ENCODE results near the gene EXOC3L2.
"Not testable (repeated sequence)": the region's sequence is repeated elsewhere in the genome, so short reads cannot be mapped to it uniquely, and the experiment has no call there.

Gene EXOC3L2

DNA sequence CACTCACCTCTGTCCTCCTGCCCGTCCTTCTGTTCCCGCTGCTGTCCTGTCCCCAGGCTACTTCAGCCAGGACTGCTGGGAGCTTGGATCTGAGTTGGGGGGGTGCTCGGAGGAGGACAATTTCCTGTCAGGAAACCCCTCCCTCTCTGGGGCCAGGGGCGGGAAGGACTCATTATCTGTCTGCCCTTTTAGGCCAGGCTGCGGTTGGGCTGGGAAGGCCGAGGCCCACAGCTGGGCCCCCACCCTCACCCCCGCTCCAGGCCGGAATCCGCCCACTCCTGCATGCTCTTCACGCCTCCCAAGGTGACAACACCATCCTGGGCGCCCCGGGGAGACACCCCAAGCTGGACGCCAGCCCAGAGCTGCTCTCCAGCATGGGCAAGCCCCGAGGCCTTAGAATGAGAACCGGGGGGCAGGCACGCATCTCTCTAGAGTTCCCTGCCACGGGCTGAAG, at the start of gene EXOC3L2:
EXOC3L2 (minus strand) TSS at position 74 of the 454 bp plus-strand sequence. CDS start 6,362 bp downstream, outside the sequence.
- no peak for DNase-seq

DNA sequence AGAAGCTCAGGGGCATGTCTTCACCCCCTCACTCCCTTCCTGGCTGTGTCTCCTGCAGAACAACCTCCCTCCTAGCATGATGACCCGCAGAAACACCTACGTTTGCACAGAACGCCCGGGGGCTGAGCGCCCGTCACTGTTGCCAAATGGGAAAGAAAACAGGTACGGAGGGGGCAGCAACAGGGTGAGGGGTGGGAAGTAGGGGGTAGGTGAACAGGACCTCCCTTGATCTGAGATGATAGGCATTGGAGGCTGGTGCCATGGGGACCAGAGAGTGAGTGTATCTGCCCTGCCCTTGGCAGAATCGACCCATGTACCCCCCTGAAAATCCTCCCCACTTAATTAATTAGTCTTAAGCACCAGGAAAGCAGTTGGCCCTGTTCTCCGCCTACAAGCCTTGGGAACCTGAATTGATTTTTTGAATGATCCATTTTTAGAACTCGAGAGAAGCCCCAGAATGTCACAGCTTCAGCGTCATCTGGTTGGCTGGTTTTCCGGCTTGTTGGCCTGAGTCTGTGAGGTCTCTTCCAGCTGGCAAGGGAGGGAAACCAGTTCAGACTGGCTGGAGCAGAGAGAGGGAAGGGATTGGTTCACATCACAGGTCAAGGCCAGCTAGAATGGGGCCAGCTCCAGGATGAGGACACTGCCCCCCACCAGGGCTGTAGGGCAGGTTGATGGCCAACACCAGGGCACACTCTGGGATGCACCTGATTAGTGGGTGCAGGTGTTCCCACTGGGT, 49.3 kb upstream of the EXOC3L2 start:
- no peak for DNase-seq

DNA sequence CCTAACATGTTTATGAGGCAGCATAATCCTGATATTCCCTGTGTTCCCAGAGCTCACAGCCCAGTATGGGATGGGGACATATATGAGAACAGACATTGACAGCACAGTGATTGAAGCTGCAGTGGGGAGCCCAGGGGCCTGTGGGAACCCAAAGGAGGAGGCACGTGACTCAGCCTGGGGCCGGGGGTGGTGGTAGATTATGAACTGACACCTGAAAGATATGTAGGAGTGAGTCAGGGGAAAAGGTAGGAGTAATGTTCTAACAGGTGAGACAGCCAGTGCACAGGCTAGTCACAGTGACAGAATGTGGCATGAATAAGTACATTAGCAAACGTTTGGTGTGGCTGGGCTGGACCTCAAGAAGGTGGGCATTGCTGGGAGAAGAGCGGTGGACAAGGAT, 48.5 kb upstream of the EXOC3L2 start:
- no peak for DNase-seq

DNA sequence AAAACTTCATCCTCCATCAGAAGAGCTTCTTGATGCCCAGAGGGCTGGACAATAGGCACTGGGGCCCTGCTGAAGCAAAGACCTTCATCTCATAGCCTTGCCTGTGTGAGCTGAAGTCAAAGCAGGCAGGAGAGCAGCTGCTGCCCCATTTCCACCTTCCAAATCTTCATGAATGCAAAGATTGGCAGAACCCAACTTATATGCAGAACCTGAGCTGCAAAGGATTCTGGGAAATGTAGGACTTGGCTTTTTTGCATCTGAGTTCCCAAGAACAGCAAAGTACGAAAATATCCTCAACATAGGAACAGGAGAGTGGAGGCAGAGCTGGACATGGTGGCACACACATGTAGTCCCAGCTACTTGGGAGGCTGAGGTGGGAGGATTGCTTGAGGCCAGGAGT, 46.6 kb upstream of the EXOC3L2 start:
- no peak for DNase-seq

DNA sequence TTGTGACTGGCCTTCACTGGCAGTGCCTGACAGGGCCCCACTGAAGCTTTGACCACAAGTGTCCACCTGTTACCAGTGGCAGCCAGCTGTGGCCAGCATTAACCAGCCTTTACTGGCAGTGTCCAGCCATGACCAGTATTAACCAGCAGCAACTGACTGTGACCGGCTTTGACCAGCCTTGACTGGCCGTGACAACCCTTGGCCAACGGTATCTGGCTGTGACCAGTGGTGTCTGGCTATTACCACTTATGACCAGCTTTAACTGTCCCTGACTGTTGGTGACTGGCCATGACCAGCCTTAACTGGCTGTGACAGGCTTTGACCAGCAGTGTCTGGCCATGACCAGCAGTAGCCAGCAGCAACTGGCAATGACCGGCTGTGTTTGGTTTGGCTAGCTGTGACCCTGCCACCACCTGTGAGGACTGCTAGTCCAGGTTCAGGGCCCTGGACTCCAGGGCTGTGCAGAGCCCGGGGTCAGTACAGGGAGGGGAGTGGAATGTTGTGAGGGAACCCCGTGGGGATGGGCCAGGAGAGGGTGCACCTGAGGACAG, 45.2 kb upstream of the EXOC3L2 start:
- no peak for DNase-seq

DNA sequence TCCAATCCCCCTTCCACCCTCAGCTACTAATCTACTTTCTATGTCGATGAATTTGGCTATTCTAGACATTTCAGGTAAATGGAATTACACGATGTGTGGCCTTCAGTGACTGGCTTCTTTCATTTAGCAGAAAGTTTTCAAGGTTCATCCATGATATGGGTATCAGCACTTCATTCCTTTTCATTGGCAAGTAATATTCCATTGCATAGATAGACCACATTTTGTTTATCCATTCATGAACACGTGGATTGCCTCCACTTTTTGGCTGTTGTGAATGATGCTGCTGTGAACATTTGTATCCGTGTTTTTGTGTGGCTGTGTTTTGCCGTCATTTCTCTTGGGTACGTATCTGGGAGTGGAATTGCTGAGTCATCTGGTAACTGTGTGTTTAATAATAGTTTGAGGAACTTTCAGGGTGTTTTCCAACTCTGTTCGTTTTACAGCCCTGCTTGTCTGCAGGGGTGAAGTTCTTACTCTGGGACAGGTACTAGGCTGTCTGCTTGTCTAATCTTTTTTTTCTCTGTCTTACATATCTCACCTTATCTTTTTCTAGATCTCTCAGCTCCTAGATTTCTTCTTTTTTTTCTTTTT, 38.3 kb upstream of the EXOC3L2 start:
- no peak for DNase-seq

DNA sequence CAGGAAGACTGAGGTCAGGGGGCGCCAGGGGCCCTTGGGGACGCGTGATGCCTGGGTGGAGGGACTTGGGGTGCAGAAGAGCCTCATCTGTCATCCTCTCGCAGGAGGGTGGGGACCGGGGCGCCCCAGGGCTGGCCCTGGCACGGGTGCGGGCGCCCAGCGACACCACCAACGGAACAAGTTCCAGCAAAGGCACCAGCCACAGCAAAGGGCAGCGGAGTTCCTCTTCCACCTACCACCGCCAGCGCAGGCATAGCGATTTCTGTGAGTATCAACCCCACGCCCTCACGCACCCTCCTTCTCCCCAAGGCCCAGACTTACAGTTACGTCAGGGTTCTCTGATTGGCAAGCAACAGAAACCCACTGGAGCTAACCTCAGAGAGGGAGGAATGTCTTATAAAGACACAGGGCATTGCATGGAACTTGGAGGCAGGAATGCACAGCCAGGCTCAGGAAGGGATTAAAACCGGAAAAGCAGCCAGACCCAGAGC, 35.3 kb upstream of the EXOC3L2 start:
- no peak for DNase-seq

DNA sequence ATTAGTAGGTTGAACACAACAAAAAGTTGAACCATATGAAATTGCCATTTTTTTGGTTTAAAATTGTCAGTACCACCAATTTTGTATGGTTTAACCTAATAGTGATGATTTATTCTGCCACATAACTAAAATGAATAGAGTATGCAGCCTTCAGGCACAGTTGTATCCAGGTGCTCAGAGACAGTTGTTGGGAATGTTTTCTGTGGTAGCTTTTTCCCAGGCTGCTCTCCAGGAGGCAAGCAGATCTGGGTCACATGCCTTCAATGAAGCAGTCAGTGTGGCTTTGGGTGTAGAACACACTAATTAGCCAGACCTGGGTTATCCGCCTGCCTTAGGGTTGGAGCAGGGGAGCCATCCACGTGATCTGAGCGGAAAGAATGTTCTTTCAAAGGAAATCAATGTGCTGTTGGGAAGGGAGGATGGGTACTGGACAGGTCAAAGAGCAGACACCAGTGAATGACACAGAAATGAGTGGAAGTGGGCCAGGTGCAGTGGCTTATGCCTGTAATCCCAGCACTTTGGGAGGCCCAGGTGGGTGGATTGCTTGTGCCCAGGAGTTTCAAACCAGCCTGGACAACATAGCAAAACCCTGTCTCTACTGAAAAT, 34.5 kb upstream of the EXOC3L2 start:
- no peak for DNase-seq

DNA sequence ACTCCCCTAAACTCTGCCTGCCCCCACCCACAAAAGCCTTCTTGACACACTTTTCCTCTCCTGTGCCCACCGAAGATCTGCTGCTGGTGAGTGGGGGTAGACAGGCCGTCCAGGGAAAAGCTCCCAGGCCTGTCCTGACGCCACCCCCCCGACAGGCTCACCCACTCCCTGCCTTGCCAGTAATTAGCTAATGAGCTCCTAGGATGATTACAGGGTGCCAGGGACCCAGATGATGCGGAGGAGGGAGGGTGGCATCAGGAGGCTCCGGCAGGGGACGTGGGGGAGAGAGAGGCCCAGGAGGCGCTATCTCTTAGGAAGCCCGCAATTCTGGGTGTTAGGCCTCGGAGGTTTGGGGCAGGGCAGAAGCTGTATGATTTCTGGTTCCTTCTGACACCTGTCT, 32.9 kb upstream of the EXOC3L2 start:
- no peak for DNase-seq

DNA sequence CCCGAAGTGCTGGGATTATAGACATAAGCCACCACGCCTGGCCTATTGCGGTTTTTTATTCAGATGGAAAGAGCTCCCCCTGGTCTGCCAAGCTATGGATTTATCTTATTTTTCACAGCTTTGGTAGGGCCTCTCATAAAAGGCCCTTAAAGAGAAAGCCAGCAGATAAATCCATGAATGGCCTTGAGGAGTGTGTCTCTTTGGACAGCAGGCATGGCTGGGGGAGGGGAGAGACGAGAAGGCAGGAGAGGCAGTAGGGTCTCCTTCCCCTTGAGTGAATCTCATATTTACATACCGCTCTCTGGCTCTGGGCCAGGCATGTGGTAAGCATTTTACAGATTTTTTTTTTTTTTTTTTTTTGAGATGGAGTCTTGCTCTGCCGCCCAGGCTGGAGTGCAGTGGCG, 31.1 kb upstream of the EXOC3L2 start:
- no peak for DNase-seq

DNA sequence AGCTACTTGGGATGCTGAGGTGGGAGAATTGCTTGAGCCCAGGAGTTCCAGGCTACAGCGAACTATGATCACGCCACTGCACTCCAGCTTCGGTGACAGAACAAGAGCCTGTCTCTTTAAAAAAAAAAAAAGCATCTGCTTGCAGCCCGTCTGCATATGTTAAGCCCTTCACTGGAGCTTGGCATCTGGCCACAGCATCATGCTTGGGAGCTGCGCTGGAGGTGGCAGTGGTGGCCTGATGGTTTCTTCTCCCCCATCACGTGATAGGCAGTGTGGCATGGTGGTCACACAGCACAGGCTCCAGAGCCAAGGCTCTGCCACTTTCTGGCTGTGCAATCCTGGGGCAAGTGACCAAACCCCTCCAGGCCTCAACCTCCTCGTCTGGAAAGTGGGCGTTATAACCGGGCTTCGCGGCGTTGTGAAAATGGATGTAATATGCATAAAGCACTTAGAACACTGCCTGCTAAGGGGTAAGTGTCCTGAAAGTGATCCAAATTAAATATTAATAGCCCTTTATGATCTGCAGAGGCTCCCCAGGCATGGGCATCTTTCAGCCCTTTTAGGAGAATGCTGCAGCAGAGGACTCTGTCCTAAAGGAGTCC, 30.3 kb upstream of the EXOC3L2 start:
- DNase-seq = no peak

DNA sequence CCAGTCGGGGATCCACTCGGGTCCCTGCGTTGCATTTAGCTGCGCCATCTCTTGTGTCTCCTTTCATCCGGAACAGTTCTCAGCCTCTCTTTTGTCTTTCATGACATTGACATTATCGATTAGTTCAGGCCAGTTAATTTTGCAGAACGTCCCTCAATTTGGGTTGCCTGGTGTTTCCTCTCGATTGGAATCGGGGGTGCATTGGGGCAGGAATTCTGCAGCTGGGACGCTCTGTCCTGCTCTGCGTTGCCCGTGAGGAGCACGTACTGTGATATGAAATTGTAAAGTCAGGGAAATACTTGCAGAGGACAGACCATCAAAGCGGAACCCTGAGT, 28.3 kb upstream of the EXOC3L2 start:
- DNase-seq = no peak

DNA sequence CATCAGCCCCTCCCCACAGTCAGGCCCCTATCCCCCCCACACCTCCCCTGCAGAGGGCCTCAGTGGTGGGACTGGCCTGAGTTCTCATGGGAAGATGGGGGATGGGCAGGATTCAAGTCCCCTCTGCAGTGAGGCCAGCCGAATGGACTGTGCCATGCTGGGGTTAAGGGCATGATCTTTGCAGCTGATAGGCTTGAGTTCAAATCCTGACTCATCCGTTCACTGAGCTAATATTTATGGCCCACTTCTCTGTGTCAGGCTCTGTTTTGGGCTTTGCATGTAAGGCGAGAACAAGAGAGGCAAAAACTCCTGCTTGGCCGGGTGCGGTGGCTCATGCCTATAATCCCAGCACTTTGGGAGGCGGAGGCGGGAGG, 26.5 kb upstream of the EXOC3L2 start:
- DNase-seq = no peak

DNA sequence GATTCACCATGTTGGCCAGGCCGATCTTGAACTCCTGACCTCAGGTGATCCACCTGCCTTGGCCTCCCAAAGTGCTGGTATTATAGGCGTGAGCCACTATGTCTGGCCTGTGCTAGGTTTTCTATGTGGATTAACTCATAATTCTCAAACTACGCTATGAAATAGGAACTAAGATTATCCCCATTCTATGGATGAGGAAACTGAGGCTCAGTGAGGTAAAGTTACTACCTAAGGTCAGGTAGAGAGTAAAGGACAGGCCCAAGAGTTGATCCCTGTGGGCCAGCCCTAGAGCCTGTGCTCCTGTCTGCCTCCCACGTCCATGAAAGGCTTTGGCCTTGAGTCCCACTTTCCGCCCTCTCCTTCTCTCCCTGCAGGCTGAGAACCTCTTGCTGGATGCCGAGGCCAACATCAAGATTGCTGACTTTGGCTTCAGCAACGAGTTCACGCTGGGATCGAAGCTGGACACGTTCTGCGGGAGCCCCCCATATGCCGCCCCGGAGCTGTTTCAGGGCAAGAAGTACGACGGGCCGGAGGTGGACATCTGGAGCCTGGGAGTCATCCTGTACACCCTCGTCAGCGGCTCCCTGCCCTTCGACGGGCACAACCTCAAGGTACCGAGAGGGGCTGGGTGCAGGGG, 26.0 kb upstream of the EXOC3L2 start:
- no peak for DNase-seq

DNA sequence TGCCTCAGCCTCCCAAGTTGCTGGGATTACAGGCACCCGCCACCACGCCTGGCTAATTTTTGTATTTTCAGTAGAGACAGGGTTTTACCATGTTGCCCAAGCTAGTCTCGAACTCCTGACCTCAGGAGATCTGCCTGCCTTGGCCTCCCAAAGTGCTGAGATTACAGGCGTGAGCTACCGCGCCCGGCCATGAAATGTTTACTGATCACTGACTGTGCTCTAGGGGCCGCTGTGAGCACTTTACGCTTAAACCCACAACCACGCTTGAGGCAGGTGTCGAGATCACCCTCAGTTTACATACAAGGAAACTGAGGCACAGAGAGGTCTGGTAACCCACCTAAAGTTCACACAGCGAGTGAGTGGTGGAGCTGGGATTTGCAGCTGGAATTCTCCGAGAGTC, 24.7 kb upstream of the EXOC3L2 start:
- not testable (repeated sequence) for DNase-seq

DNA sequence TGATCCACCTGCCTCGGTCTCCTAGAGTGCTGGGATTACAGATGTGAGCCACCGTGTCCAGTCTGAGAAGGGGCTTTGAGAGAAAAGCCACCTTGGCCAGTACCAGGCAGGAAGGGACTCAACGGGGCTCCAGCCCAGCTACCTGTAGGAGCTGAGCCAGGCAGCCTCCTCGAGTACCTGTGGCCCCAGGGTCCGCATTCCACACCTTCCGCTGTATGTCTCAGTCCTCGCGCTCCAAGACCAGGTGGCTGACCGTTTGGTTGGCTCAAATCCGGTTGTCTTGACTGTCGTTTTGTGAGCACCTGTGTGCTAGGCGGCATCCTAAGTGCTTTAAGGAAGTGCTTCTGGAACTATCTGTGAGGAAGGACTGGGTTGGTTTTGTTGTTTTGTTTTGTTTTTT, 22.1 kb upstream of the EXOC3L2 start:
- no peak for DNase-seq

DNA sequence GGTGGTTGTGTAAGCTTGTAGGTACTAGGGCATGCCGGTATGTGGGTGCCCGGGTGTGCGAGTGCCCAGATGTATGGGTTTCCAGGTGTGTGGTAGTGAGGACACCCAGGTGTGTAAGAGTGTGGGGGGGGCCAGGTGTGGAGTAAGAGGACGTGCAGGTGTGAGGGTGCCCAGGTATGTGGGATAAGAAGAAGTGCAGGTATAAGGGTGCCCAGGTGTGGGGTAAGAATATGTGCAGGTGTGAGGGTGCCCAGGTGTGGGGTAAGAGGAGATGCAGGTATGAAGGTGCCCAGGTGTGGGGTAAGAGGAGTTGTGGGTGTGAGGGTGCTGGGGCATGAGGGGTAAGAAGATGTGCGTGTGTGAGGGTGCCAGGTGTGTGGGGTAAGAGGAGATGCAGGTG, 20.2 kb upstream of the EXOC3L2 start:
- DNase-seq = no peak

DNA sequence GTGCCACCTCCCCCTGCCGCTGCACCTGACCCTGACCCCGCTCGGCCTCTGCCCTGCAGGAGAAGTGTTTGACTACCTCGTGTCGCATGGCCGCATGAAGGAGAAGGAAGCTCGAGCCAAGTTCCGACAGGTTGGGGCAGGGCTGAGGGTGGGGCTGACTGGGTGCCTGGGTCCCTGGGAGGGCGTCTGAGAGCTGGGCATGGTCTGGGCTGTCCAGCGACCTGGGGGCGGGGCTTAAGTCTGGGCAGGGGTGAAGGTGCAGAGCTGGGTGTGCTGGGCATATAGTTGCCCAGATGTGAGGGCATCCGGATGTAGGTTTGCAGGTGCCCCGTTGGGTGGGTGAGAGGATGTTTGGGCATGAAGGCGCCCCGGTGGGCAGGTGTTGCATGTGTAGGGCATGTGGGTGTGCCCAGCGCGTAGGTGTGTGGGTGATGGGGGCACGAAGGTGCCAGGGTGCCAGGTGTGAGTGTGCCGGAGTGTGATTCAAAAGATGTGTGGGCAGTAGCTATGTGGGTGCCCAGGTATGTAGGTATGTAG, 19.6 kb upstream of the EXOC3L2 start:
- no peak for DNase-seq

DNA sequence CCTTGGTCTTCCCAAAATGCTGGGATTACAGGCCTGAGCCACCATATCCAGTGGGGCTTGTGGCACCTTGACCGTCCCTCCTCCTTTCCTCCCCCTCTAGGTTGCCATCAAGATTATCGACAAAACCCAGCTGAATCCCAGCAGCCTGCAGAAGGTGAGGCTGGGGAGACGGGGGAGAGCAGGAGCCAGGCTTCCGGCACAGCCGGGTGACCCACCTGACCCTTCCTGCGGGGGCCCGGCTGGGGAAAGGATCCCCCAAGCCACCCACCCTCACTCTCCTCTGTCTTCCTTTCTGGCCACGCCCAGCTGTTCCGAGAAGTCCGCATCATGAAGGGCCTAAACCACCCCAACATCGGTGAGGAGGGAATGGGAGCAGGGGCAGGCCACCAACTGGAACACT, 17.8 kb upstream of the EXOC3L2 start:
- DNase-seq = no peak

DNA sequence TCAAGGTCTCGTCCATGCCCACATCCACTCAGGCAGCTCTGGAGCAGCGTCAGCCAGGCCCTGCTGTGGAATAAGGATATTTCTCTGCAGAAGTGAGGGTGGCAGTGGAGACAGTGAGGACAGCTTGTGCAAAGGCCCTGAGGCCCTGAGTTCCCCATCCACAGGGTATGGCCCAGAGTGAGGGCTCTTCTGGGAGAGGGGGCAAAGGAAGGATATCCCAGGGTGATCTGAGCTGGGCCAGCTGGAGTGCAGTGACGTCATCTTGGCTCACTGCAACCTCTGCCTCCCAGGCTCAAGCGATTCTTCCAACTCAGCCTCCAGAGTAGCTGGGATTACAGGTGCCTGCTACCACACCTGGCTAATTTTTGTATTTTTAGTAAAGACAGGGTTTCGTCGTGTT, 17.4 kb upstream of the EXOC3L2 start:
- no peak for DNase-seq

DNA sequence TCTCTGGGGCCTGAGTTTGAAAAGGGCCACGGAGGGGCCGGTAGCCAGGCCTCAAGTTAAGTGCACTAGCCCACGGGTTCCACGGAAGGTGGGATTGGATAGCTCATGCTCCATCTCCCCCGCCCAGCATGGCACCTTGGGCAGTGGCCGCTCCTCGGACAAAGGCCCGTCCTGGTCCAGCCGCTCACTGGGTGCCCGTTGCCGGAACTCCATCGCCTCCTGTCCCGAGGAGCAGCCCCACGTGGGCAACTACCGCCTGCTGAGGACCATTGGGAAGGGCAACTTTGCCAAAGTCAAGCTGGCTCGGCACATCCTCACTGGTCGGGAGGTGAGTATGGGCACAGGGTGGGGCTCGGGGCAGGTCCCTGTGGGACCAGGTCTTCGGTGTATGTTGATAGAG, 13.7 kb upstream of the EXOC3L2 start:
- no peak for DNase-seq

DNA sequence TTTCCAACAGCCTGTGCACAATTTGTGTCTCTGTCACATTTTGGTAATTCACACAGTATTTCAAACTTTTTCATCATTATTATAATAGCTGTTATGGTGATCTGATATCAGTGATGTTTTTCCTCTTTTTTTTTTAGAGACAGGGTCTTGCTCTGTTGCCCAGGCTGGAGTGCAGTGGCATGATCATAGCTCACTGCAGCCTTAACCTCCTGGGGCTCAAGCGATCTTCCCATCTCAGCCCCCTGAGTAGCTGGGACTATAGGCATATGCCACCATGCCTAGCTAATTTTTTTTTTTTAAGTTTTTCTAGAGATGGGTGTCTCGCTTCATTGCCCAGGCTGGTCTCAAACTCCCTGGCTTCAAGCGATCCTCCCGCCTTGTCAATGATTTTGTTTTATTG, 11.6 kb upstream of the EXOC3L2 start:
- no peak for DNase-seq

DNA sequence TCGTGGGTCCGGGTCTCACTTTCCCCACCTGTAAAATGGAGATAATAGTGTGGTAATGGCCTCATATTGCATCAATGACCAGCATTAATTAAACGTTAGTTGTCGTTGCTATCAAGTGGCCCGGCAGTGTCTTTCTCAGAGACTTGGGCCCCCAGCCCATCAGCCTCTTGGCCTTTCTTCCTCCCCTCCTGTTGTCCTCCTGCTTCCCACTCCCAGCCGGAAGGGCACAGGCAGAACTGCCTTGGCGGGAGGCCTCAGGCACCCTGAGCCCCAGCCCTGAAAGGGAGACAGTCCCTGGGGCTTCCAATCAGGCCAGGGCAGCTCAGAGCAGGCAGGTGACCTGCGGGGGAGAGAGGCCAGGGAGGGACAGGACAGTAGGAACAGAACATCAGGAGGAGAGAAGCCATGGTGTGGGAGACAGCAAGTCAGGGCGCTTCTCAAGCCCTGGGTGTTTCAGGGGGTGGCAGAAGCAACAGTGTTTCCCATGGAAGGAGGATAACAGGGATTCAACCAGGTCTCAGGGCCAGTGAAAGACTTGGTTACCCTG, 10.5 kb upstream of the EXOC3L2 start:
- no peak for DNase-seq

All from GDM1 (cell line).